22Rv1 (cell line): Measurements from ENCODE around the gene ADIPOR2.
A peak's percentile ranks its signal among the peaks of the same experiment; 100 is the strongest.

Source experiments
- H3K27ac ChIP-seq: fragments of 450-650 bp; 2 replicates; pipeline ENCODE4 v1.5.1; 2017
- ZFX ChIP-seq: fragments of 450-650 bp; IDR thresholded peaks from 2 replicates; pipeline ENCODE4 v1.6.1; 2017; ENCODE audit warnings: antibody characterized with exemption, borderline replicate concordance
- TF ChIP-seq, protein P1 (sequence below): fragments of 450-650 bp; IDR thresholded peaks from 2 replicates; pipeline ENCODE4 v1.5.1; 2017; ENCODE audit warnings: mild to moderate bottlenecking

Gene ADIPOR2

DNA sequence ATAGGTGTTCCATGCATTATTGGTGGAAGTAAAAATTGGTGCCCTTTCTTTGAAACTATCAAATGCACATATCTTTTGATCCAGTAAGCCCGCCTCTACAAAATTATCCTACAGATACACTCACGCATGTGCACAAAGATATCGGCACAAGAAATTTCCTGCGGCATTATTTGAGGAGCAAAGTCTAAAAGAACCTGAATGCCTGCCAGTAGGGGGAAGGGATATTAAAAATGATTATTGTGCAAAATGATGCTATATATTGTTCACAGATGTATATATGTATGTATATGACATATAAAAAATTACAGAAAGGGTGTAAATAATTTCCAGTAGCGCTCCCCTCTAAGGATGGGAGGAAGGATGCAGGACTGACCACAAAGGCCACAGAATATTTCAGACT lies 24.7 kb upstream of the ADIPOR2 start:
- peak overlapping the region; percentile 29 for H3K27ac ChIP-seq
- TF ChIP-seq, protein P1, sequence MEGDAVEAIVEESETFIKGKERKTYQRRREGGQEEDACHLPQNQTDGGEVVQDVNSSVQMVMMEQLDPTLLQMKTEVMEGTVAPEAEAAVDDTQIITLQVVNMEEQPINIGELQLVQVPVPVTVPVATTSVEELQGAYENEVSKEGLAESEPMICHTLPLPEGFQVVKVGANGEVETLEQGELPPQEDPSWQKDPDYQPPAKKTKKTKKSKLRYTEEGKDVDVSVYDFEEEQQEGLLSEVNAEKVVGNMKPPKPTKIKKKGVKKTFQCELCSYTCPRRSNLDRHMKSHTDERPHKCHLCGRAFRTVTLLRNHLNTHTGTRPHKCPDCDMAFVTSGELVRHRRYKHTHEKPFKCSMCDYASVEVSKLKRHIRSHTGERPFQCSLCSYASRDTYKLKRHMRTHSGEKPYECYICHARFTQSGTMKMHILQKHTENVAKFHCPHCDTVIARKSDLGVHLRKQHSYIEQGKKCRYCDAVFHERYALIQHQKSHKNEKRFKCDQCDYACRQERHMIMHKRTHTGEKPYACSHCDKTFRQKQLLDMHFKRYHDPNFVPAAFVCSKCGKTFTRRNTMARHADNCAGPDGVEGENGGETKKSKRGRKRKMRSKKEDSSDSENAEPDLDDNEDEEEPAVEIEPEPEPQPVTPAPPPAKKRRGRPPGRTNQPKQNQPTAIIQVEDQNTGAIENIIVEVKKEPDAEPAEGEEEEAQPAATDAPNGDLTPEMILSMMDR, result no peak
- TF ChIP-seq ZFX, result no peak

DNA sequence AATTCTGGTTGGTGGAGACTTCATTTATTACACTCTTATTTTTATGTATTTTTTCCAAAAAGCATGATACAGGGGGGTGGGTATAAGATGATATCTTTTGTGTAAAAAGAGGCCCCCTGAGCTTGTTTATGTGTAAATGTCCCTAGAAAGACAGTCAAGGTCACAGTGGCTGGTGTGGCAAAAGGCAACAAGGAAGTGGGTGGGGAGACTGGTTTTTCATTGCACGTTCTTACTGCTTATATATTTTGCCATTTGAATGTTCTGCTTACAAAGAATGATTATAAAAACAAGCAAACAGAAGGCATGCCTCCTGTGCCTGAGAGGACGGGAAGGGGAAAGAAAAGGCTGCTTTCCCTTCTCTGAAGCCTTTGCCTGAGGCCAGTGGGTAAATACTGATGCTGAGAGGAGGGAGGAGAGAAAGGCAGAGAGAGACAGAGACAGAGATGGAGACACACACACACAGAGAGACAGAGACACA lies 24.1 kb upstream of the ADIPOR2 start:
- TF ChIP-seq, protein P1, result no peak
- TF ChIP-seq ZFX, result no peak
- peak overlapping the region; percentile 29 for H3K27ac ChIP-seq

DNA sequence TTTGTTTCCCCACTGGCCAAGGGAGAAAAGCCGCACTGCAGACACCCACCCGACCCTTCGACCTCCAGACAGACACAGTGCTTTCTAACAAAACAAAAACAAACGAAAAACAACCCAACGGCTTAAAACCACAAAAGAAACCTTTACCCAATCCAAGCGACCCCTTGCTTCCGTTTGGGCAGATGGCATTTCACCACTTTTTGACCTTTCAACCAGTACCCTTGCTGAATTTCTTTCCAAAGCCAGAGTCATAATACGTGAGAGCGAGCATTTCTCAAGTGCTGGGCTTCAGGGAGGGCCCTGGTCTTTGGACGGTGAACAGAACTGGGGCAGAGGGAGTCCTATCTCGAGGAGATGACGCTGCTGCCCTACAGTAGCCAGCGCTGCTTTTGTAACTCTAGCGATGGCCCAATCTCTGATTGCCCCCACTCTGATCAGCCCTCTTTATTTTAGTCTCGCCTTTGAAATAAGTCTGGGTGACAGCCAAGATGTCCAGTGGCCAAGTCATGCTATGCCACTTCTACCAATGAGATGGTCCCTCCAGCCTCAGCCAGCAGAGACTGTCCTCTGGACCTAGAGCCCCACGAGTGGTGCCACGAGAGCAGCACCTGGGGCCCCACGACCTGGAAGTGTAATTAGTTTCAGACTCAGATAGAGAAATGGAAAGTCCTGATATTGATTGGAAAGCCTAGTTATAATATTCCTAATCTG lies 21.9 kb upstream of the ADIPOR2 start:
- H3K27ac ChIP-seq, result no peak overlapping the region
- TF ChIP-seq ZFX, result no peak
- TF ChIP-seq, protein P1, result no peak

DNA sequence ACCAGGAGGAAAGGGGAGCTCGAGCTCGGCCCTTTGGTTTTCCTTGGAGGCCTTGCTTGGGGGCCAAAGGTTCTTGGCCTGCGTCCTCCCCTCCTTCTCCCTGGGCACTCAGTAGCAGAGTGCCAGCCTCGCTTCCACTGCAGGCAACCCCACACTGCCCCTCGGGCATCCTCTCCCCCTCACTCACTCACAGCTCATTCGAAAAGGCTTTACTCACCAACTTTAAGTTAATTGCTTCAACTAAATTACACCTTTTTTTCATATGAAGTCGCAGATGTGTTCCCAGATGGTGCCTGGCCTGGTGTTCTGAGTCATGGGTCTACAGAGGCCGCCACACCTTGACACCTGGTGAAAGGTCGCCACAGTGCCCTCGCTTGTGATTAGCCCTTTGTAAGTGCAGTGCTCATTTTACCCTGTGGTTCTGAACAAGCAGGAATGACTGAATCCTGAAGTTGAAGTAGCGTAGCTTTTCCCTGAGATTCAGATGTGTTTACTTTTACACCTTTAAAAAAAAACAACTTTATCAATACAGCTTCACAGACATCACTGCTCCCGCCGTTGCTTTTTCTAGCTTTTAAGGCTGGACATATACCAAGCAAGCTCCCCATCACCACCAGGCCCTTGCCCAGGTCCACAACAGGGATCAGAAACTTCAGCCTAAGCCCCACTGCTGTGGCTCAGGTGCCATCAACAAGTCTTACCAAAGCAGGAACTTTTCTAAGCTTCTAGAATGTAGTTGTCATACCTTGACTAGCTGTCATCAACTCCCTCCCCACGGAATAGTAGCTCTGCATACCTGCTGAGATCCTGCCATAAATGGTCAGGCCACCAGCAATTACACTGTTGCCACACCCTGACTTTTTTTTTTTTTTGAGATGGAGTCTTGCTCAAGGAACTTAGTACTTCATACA lies 20.3 kb upstream of the ADIPOR2 start:
- H3K27ac ChIP-seq, result no peak overlapping the region
- TF ChIP-seq, protein P1, result no peak
- no peak for TF ChIP-seq ZFX

DNA sequence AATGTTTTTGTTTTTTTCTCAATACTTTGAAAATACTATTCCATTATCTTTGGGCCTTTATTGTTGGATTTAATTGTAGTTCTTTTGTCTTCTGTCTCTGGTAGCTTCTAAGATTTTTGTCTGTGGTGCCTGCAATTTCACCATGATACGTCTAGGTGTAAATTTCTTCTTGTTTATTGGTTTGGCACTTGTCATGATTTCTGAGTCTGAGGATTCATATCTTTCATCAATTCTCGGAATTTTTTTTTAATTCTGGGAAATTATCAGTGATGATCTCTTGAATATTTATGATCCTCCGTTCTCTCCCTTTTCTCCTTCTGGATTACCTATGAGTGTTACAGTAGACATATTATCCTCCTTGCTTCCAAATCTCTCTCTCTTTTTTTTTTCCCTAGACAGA lies 14.8 kb upstream of the ADIPOR2 start:
- TF ChIP-seq, protein P1, result no peak
- TF ChIP-seq ZFX, result no peak
- no peak overlapping the region for H3K27ac ChIP-seq

DNA sequence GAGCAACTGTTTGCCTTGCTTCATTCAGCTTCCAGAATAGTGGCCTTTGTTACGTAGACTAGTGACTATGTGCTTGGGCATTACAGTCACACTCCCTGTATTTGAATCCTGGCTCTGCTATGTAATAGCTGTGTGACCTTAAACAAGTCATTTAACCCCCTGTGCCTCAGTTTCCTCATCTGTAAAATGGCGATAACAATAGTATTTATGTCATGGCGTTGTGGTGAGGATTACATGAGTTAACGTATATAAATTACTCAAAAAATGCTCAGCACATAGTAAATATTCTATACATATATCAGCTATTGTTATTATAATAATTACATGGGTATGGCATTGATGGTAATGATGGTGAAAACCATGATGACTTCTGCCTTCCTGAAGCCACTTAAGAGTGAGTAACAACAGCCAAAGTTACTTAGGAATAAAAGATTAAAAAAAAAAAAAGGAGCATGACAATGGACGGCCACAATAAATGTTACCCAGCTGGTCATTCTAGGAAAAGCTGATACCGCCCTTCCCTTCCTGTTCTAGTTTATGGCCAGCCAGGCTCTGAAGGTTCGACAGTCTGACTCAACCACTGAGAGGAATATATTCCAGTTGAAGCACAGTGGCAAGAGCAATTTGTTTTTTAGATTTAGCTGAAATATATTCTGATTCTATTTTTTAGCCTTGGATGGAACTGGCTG lies 9.9 kb upstream of the ADIPOR2 start:
- no peak overlapping the region for H3K27ac ChIP-seq
- TF ChIP-seq, protein P1, result no peak
- TF ChIP-seq ZFX, result no peak
